ENCODE measurements around the gene PLA2G2C.

DNA sequence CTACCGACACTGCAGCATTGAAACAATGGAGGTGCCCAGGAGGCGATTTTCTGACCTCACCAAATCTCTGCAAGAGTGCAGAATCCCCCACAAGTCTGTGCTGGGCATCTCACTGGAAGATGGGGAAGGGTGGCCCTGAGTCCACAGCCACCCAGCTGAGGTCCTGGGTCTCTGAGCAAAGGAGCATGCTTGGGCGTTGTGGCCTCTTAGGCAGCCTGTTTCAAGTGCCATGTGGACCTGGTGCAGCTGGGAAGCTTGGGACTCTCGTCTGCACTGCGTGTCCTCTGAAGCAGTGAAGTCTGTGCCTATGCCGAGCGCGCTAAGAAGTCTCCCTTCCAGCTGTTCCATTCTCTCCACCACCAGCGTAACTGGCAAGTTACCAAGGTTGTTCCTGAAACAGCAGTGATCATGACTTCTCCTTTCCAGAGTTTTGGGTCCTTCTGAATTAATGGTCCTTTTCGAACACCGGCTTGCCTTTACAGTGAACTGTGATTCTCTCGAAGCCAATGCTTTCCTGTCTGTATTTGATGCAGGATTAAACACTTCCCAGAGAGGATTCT, 5.0 kb upstream of the PLA2G2C start:
- TF ChIP-seq, protein P1, sequence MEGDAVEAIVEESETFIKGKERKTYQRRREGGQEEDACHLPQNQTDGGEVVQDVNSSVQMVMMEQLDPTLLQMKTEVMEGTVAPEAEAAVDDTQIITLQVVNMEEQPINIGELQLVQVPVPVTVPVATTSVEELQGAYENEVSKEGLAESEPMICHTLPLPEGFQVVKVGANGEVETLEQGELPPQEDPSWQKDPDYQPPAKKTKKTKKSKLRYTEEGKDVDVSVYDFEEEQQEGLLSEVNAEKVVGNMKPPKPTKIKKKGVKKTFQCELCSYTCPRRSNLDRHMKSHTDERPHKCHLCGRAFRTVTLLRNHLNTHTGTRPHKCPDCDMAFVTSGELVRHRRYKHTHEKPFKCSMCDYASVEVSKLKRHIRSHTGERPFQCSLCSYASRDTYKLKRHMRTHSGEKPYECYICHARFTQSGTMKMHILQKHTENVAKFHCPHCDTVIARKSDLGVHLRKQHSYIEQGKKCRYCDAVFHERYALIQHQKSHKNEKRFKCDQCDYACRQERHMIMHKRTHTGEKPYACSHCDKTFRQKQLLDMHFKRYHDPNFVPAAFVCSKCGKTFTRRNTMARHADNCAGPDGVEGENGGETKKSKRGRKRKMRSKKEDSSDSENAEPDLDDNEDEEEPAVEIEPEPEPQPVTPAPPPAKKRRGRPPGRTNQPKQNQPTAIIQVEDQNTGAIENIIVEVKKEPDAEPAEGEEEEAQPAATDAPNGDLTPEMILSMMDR (IDR thresholded peaks at IDR 0.05; ENCODE audit: insufficient read depth, low read depth, low read length) = no peak
- no peak for TF ChIP-seq EZH2 (IDR thresholded peaks at IDR 0.05; ENCODE audit: insufficient read depth, low read length)
